ENCODE results near the gene OR2D2. TPM values are rescaled to one million over a fixed set of nuclear protein-coding genes. Genes with fewer than 3 reads are reported as not detected.
"Not testable (repeated sequence)": the region's sequence is repeated elsewhere in the genome, so short reads cannot be mapped to it uniquely, and the experiment has no call there.

OR2D2 gene
- total RNA-seq, 1 donor from 2014 or later = 0.41 TPM

GRCh38 chr11:6887711-6888110 lies 4.6 kb downstream of the OR2D2 start:
- not testable (repeated sequence) for DNase-seq (ENCODE audit: low spot score in 2 of 2); FAIRE-seq

- FAIRE-seq (no peak), DNase-seq (ENCODE audit: low spot score in 2 of 2) (no peak)
Measured at GRCh38 chr11:6882751-6883150, 9.5 kb downstream of the OR2D2 start.

- DNase-seq (ENCODE audit: low spot score in 2 of 2) (no peak), FAIRE-seq (no peak)
Measured at GRCh38 chr11:6876914-6877313, 15.4 kb downstream of the OR2D2 start.

GRCh38 chr11:6876325-6876724 lies 16.0 kb downstream of the OR2D2 start, which contains the start of gene OR10A4:
Gene OR10A4 (plus strand): TSS chr11:6876625. CDS start chr11:6876648, 23 bp downstream.
- DNase-seq (ENCODE audit: low spot score in 2 of 2) (no peak), FAIRE-seq (no peak)

GRCh38 chr11:6875761-6876160 lies 16.5 kb downstream of the OR2D2 start:
- DNase-seq (ENCODE audit: low spot score in 2 of 2) (no peak), FAIRE-seq (no peak)

GRCh38 chr11:6871278-6871677 lies 21.0 kb downstream of the OR2D2 start:
- FAIRE-seq (no peak), DNase-seq (ENCODE audit: low spot score in 2 of 2) (no peak)

- DNase-seq (ENCODE audit: low spot score in 2 of 2) = no peak
- no peak for FAIRE-seq
Measured at GRCh38 chr11:6864438-6864837, 27.9 kb downstream of the OR2D2 start.

GRCh38 chr11:6862961-6863360 lies 29.3 kb downstream of the OR2D2 start, which contains the start of gene OR10A2:
Gene OR10A2 (plus strand): TSS chr11:6863057. CDS start chr11:6869755, 6,698 bp downstream.
- FAIRE-seq = no peak
- DNase-seq (ENCODE audit: low spot score in 2 of 2) = no peak

GRCh38 chr11:6856871-6857270 lies 35.4 kb downstream of the OR2D2 start:
- no peak for FAIRE-seq
- no peak for DNase-seq (ENCODE audit: low spot score in 2 of 2)

GRCh38 chr11:6855971-6856541 lies 36.2 kb downstream of the OR2D2 start:
- no peak for FAIRE-seq

GRCh38 chr11:6854801-6855200 lies 37.5 kb downstream of the OR2D2 start:
- not testable (repeated sequence) for FAIRE-seq; DNase-seq (ENCODE audit: low spot score in 2 of 2)

More at GRCh38 chr11:6855971-6856541, 36.2 kb downstream of the OR2D2 start:
- DNase-seq (ENCODE audit: low spot score in 2 of 2) = no peak

GRCh38 chr11:6850526-6850925 lies 41.8 kb downstream of the OR2D2 start:
- no peak for DNase-seq (ENCODE audit: low spot score in 2 of 2)
- no peak for FAIRE-seq

- FAIRE-seq (no peak), DNase-seq (ENCODE audit: low spot score in 2 of 2) (no peak)
Measured at GRCh38 chr11:6845383-6845782, 46.9 kb downstream of the OR2D2 start, which contains the start of gene OR10A5. Gene OR10A5 (plus strand): TSS chr11:6845683. CDS start chr11:6845683, 0 bp downstream.

GRCh38 chr11:6844356-6844755 lies 47.9 kb downstream of the OR2D2 start:
- FAIRE-seq = no peak
- DNase-seq (ENCODE audit: low spot score in 2 of 2) = no peak

- FAIRE-seq (no peak), DNase-seq (ENCODE audit: low spot score in 2 of 2) (no peak)
Measured at GRCh38 chr11:6843670-6844069, 48.6 kb downstream of the OR2D2 start.

GRCh38 chr11:6841694-6842093 lies 50.6 kb downstream of the OR2D2 start:
- DNase-seq (ENCODE audit: low spot score in 2 of 2) (no peak), FAIRE-seq (no peak)

Other genes with a start within 250 kb of the OR2D2 start
- 38.3 TPM for gene DCHS1, start 236.7 kb downstream of the OR2D2 start, total RNA-seq
- 18.8 TPM for gene MRPL17, start 209.2 kb downstream of the OR2D2 start, total RNA-seq
- gene OR2AG2, start 120.5 kb downstream of the OR2D2 start, total RNA-seq = 0.41 TPM
- not detected for gene OR2AG1, start 109.5 kb downstream of the OR2D2 start, total RNA-seq
- 0.41 TPM for gene OR6A2, start 92.8 kb downstream of the OR2D2 start, total RNA-seq
- not detected for gene OR10A5, start 46.8 kb downstream of the OR2D2 start, total RNA-seq
- gene OR10A2, start 29.4 kb downstream of the OR2D2 start, total RNA-seq = not detected
- not detected for gene OR10A4, start 15.9 kb downstream of the OR2D2 start, total RNA-seq
- gene OR2D3, start 28.5 kb upstream of the OR2D2 start, total RNA-seq = not detected
- 5.3 TPM for gene ZNF215, start 33.9 kb upstream of the OR2D2 start, total RNA-seq
- gene ZNF214, start 127.8 kb upstream of the OR2D2 start, total RNA-seq = 15.9 TPM
- gene NLRP14, start 128.0 kb upstream of the OR2D2 start, total RNA-seq = 0.41 TPM
- not detected for gene RBMXL2, start 196.5 kb upstream of the OR2D2 start, total RNA-seq